Activated naive CD8-positive, alpha-beta T cell (primary cell): ENCODE results near the gene MGAT1.

Experiments used
- H3K27ac Mint-ChIP-seq: one replicate; pipeline ENCODE4 v1.8.0; 2021; ENCODE audit warnings: mixed read lengths
- H3K27me3 Mint-ChIP-seq: one replicate; pipeline ENCODE4 v1.8.0; 2021; ENCODE audit warnings: mixed read lengths
- H3K36me3 Mint-ChIP-seq: one replicate; pipeline ENCODE4 v1.8.0; 2021; ENCODE audit warnings: mixed read lengths
- H3K4me1 Mint-ChIP-seq: one replicate; pipeline ENCODE4 v1.8.0; 2021; ENCODE audit warnings: low read depth, mixed read lengths
- H3K4me3 Mint-ChIP-seq: one replicate; pipeline ENCODE4 v1.8.0; 2021; ENCODE audit warnings: mild to moderate bottlenecking, mixed read lengths
- H3K9me3 Mint-ChIP-seq: one replicate; pipeline ENCODE4 v1.8.0; 2021; ENCODE audit warnings: low read depth, mixed read lengths

MGAT1 gene

DNA sequence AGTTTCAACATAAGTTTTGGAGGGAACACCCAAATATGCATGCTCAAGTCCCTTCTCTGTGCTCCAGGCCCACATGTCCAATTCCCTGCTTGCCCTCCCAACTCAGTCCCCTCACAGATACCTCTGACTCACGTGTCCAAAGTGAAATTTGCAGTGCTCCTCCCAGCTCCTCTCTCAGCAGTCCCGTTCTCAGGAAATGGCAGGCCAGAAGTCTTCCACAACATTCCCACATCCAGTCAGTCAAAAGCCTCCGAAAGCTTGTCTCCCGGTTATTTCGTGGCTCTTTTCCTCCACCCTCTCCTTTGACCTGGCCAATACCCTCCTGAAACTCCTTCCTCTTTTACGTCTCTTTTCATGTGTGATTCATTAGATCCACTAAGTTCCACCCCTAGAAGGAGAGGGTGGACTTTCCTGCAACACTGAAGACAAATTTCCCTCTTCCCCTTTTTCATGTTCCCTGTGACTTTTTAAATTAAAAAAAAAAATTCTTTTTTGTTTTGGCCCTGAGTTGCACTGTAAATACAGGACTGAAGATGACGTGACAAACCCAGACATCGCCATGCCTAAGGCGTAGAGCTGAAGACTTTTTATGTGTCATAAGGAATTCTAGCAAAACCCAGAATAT, 12.8 kb upstream of the MGAT1 start:
- H3K27ac Mint-ChIP-seq = no peak overlapping the region
- H3K4me3 Mint-ChIP-seq = no peak overlapping the region
- H3K9me3 Mint-ChIP-seq = no peaks in the 10 kb centered on the region
- peaks cover 58% of the 10 kb centered on the region for H3K4me1 Mint-ChIP-seq
- no peaks in the 10 kb centered on the region for H3K27me3 Mint-ChIP-seq
- H3K36me3 Mint-ChIP-seq = no peaks in the 10 kb centered on the region

DNA sequence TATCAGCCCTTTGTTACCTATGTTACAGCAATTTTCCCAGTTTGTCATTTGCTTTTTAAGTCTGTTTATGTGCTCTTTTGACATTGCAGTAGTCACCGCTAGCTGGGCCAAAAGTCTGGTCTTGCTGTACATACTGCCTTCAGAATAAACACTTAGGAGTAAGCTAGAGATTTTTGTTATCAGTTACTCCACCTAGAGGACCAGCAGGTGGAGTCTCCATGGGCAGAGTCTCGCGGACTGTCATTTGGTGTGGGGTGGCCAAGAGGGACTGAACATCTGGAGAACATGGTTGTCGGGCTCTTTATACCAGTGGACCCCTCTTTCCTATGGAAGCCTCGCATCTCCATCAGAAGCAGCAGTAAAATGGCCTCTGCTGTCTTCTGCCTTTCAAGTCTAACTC, 10.8 kb upstream of the MGAT1 start:
- no peak overlapping the region for H3K4me3 Mint-ChIP-seq
- H3K9me3 Mint-ChIP-seq = no peaks in the 10 kb centered on the region
- H3K27ac Mint-ChIP-seq = peak overlapping the region; percentile 78
- H3K36me3 Mint-ChIP-seq = no peaks in the 10 kb centered on the region
- H3K4me1 Mint-ChIP-seq = peaks cover 69% of the 10 kb centered on the region
- H3K27me3 Mint-ChIP-seq = no peaks in the 10 kb centered on the region

DNA sequence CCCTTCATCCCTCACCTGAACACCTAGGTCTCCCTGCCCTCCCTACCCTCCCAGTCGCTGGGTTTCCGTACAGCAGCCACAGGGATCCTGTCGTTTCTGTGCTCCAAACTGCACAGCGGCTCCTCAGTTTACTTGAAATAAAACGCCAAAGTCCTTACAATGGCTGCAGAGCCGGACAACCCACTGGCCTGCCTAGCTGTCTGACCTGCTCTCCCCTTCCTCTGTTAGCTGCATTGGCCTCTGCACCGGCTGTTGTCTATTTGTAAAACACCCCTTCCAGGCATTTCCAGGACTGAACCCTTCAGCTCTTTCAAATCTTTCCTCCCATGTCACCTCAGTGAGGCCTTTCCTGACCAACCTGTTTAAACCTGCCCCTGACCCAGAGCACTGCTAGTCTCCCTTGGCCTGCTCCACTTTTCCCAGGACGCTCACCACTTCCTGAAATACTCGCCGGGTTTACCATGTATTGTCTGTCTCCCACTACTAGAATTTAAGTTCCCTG, 9.1 kb upstream of the MGAT1 start:
- peak overlapping the region; percentile 96 for H3K27ac Mint-ChIP-seq
- no peaks in the 10 kb centered on the region for H3K27me3 Mint-ChIP-seq
- H3K4me1 Mint-ChIP-seq = peaks cover 69% of the 10 kb centered on the region
- H3K4me3 Mint-ChIP-seq = peak overlapping the region; percentile 87
- no peaks in the 10 kb centered on the region for H3K36me3 Mint-ChIP-seq
- H3K9me3 Mint-ChIP-seq = no peaks in the 10 kb centered on the region

DNA sequence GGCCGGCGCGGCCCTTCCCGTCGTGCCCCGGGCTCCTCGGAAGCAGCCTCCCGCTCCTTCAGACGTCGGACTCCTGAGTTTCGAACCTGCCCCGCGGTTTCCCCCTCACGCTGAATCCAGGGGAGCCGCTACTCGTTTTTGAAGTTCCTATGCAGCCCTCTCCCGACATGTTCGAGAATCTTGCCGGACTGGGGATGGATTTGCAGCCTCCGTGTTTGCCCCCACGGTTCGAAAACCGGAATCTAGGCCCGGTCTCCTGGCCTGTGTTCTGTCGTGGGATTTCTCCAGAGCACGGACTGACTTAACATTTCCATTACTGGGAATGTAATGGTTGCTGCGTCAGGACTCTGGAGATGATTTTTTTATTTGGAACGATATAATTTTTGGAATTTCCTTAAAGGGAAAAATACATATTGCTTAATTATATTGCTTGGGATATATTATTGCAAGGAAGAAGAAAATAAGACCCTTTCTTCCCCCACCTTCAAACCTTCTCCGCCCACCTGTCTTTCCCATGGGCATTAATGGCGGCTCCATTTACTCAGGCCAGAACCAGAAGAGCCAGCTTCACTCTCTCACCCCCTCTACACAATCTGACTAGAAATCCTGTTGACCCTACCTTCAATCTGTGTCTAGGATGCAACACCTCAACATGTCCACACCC, 8.5 kb upstream of the MGAT1 start:
- Mint-ChIP-seq H3K9me3 (no peaks in the 10 kb centered on the region), H3K4me1 (peaks cover 71% of the 10 kb centered on the region), H3K36me3 (no peaks in the 10 kb centered on the region), H3K27me3 (no peaks in the 10 kb centered on the region), H3K27ac (peak overlapping the region; percentile 96), H3K4me3 (peak overlapping the region; percentile 87)

DNA sequence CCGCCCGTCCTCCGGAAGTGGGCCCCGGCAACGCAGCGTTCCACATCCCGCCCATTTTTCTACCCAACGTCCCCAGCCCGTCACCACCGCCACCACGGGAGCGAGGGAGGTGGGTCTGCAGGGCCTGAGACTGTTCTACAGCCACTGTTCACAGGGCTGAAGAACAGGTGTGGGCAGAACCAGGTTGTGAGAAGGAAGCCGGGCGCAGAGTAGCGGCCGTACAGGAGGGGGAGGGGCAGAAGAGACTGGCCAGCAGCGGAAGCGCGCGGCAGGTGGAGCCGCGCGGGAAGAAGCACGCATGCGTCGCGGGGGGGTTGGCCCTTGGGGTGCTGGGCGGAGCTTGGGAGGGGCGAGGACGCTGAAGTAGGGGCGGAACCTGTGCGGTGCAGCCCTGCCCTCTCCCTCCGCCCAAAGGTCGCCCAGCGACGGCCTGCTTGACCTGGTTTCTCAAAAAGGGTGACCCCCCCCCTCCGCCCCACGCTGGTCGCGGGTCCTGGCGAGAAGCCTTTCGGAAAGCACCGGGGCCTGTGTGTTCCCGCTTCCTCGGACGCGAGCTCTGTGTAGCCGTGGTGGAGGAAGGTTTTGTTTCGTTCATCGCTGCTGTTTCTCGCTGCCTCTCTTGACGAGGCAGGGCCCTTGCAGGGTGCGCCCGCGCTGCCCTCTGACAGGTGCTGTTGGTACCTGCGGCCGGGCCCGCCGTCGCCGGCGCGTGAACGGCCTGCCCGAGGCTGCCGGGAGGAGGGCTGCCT, 7.8 kb upstream of the MGAT1 start:
- Mint-ChIP-seq H3K4me1 (peaks cover 77% of the 10 kb centered on the region), H3K9me3 (no peaks in the 10 kb centered on the region), H3K36me3 (no peaks in the 10 kb centered on the region), H3K27me3 (no peaks in the 10 kb centered on the region), H3K4me3 (peak overlapping the region; percentile 96), H3K27ac (peak overlapping the region; percentile 99)

DNA sequence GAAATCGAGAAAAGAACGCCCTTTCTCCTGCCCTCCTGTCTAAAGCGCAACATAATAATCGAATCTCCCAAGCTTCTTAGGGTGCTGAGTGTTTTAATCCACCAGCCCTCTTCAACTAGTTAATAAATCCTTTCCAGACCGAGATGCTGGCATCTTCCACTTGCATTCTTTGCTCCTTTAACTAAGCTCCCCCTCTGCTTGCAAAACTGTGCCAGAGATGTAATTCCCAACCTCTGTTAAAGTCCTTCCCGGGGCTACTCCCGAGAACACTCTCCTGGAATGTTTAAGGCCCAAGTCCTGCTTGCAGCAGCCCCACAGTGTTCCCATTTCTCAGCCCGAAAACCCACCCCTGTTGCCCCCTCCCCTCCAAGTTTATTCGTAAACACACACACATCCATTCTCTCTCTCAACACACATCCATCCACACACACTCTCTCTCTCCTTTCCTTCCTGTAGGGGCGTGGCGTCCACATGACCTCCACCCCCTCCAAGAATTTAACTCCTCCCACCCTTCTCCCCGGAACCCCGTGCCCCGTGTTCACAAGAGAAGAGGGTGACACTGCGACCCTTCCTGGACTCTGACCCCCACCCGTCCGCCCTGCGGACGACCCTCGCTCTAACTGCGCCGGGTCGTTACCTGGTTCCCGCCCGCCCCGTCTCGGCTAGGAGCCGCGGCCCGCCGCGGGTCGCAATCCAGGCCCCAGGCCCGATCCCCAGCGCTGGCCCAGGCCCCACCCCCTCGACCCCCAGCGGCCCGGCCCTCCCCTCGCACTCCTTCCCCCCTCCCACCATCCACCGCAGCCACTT, 7.0 kb upstream of the MGAT1 start:
- Mint-ChIP-seq H3K9me3 (no peaks in the 10 kb centered on the region), H3K36me3 (no peaks in the 10 kb centered on the region), H3K27ac (peak overlapping the region; percentile 99), H3K4me1 (peaks cover 80% of the 10 kb centered on the region), H3K27me3 (no peaks in the 10 kb centered on the region), H3K4me3 (peak overlapping the region; percentile 96)

DNA sequence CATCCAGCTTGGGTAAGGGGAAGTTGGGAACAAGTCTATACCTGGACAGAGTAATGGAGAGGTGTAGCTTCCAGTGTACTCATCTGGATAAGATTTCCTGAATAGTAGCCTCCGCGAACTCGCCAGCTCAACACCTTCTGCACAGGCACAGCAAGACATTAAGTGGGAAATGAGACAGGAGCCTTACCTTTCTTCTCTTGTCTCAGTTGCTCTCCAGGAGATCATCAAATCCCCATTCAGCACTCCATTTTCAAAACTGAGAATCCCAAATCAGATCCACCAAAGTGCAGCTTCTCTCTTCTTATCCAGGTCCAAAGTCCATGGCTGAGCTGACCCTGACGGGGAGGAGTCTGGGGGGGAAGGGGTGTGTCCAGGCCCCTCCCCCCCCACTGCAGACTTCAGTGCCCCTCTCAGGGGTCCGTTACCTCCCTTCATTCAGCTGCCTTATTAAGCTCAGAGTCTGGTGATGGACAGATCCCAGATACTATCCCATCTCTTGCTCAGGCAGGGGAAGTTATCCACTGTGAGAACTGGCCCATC, 5.9 kb upstream of the MGAT1 start:
- Mint-ChIP-seq H3K4me1 (peaks cover 79% of the 10 kb centered on the region), H3K27ac (peak overlapping the region; percentile 99), H3K36me3 (no peaks in the 10 kb centered on the region), H3K27me3 (no peaks in the 10 kb centered on the region), H3K9me3 (no peaks in the 10 kb centered on the region), H3K4me3 (peak overlapping the region; percentile 96)

DNA sequence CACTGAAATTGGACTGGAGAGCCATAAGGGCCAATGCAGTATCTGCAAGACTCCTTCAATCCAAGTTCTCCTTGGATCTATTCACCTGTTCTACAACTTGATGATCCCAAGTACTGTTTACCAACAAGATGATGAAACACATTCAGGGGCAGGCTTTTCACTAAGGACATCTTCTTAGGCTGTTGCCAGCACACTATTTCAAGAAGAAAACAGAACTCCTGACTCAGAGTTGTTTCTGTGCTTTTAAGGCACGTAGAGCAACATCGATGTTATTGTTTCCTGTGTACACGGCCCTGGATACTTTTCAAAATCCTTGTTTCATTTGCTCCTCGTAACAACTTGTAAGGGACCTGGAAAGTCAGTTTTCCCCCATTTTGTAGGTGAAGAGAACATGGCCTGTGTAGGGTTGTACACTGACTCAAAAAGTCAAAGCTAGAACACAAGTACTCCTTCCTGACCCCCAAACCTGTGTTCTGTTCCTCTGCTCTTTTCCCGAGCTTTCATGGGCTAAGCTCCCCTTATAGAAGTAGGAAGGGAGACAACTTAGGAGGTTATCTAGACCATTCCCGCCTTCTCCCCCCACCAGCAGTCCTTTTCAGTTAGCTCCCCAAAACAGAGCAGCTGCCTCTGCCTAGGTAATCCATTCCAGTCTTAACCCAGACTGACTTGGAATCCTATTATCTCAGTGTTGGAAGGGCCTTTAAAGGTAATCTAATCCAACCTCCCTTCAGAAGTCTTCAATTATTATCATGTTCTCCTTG, 5.2 kb upstream of the MGAT1 start:
- no peaks in the 10 kb centered on the region for H3K27me3 Mint-ChIP-seq
- peak overlapping the region; percentile 96 for H3K4me3 Mint-ChIP-seq
- no peaks in the 10 kb centered on the region for H3K36me3 Mint-ChIP-seq
- H3K9me3 Mint-ChIP-seq = no peaks in the 10 kb centered on the region
- H3K27ac Mint-ChIP-seq = peak overlapping the region; percentile 99
- H3K4me1 Mint-ChIP-seq = peaks cover 72% of the 10 kb centered on the region

DNA sequence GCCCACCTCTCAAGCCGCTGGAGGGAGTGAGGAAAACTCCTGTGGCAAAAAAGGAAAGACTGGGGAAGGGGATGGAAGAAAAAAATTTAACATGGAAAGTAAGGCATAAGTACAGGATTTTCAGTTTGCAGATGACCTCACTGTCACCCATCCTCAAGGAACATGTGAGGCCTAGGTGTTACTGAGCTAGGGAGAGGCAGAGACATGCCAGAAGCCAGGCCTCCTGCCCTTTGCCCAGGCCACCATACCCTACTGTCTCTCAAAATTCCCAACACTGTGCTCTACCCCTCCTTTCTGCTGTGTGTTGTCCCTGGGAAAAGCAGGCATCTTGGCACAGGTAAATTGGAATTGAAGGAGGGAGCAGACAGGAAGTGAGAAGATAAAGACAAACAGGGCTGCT, 4.4 kb upstream of the MGAT1 start:
- H3K27ac Mint-ChIP-seq = peak overlapping the region; percentile 99
- no peaks in the 10 kb centered on the region for H3K9me3 Mint-ChIP-seq
- H3K36me3 Mint-ChIP-seq = no peaks in the 10 kb centered on the region
- no peaks in the 10 kb centered on the region for H3K27me3 Mint-ChIP-seq
- H3K4me3 Mint-ChIP-seq = peak overlapping the region; percentile 96
- peaks cover 69% of the 10 kb centered on the region for H3K4me1 Mint-ChIP-seq

DNA sequence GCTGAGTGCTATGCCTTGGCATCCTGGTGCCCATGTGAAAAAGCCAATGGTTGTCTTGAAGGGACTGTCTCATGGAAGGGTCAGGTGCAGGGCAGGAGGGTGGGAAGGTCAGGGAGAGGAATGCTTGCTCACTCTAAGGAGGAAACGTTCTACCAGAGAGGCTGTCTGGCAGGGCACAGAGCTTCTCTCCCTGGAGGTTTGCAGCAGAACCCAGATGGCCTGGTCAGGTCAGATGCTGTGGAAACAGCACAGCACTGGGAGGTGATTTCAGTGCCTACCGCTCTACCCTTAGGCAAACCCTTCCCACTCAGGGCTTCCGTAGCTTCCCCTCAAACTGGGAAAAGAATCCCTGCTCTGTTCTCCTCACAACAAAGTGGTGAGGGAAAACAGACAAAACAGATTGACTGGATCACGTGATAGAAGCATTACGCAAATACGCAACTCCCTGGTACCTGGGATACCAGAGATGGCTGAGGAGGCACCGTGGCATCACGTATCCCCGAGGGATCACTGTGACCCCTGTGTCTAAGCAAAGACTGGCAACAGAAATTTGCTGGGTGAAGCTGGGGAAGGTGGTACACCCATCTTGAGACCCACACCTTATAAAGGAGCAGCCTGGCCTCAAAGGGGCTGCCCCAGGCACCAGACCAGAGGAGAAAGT, 3.9 kb upstream of the MGAT1 start:
- H3K4me1 Mint-ChIP-seq = peaks cover 69% of the 10 kb centered on the region
- H3K9me3 Mint-ChIP-seq = no peaks in the 10 kb centered on the region
- no peaks in the 10 kb centered on the region for H3K36me3 Mint-ChIP-seq
- H3K27ac Mint-ChIP-seq = peak overlapping the region; percentile 99
- no peaks in the 10 kb centered on the region for H3K27me3 Mint-ChIP-seq
- peak overlapping the region; percentile 96 for H3K4me3 Mint-ChIP-seq

DNA sequence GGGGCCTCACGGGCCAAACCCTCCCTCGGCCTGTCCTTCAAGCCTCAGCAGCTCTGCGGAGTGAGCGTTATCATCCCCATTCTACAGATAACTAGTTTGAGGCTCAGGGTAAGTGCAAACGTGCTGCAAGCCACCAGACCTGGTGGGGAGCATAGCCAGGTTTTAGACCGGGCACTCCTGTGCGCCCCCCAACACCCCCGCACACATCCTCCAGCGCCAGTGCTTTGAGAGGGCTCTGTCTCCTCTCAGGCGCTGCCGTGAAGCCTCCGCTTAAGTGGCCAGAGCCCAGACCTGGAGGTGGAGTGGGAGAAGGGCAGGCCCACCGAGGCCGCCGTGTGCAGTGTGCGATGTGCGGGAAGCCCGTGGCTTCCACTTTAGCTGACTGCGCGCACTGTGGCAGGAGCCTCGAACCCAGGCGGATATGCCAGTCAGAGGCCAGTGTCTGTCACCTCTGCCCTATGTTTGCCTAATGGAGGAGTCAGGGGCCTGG, 1.6 kb upstream of the MGAT1 start:
- Mint-ChIP-seq H3K9me3 (no peaks in the 10 kb centered on the region), H3K36me3 (no peaks in the 10 kb centered on the region), H3K27ac (peak overlapping the region; percentile 99), H3K27me3 (no peaks in the 10 kb centered on the region), H3K4me1 (peaks cover 81% of the 10 kb centered on the region), H3K4me3 (peak overlapping the region; percentile 96)

DNA sequence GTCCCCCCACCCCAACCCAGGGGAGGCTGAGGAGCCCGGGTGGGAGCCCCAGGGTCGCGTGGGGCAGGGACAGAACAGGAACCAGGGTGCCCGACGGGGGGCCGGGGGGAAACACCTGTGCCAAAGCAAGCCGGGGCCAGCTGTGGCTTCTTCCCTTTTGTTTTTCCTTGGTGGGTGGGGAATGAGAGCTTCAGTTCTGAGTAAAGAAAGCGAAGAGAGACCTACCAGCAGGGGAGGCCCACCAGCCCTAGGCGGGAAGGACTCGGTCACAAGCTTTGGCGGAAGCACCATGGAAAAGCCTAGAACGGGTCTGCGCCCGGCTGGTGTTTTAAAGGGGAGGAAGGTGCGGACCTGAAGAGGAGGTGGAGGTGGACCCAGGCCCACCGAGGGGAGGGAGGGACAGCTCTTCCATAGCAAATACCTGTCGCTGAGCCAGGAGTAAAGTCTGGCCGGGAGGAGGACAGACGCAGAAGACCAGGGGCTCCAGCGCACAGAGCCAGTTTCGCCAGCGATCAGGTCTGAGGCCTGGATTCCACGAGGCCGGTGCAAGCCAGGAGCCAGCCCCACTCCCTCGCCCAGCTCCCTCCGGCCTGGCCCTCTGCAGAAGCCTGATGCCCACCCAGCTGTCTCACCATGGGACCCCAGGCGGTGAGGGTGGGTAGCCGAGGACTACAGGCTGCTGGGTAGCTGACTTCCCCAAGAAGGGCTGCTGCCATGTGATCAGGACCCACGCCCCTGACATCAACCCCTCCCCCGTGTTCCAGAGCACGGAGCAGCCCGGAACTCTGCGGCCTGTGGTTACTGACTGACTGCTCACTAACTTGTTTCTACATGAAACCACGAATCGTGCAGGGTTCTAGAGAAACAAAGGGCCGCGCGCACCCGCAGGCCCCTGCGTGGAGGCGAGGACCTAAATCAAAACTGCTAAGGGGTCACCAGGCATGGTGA, 849 bp upstream of the MGAT1 start:
- Mint-ChIP-seq H3K27me3 (no peaks in the 10 kb centered on the region), H3K27ac (peak overlapping the region; percentile 99), H3K9me3 (no peaks in the 10 kb centered on the region), H3K4me3 (peak overlapping the region; percentile 96), H3K36me3 (no peaks in the 10 kb centered on the region), H3K4me1 (peaks cover 82% of the 10 kb centered on the region)
